Measurements from ENCODE around the gene LAMA5. TPM values are rescaled to one million over a fixed set of nuclear protein-coding genes. Genes with fewer than 3 reads are reported as not detected.

The LAMA5 gene
- total RNA-seq, 3 donors from 2014 or later, result 16.6 to 114 (median 53.3) TPM

DNA sequence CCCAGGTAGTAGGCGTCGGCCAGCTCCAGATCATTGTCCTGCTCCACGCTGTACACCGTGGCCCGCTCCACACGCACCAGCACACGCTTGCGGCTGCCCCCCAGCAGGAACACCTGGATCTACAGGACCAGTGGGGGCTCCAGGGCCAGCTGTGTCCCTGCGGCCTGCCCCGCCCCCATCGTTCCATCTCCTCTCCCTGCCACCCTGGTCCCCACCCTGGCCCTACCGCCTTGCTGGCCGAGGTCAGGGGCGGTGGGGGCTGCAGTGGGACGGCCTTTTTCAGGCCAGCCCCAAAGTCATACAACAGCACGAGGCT is 54.5 kb downstream of the LAMA5 start:
- intact Hi-C loops (cut with DNase I; ENCODE audit: low total_unique reads), result loop anchor here (5.0 kb wide), 1 partner anchor 65 kb away; no protein-coding TSS in a partner anchor
- Histone ChIP-seq H3K4me1 (no peaks in the 10 kb centered on the region), H3K27me3 (no peaks in the 10 kb centered on the region), H3K27ac (no peak overlapping the region), H3K9me3 (no peaks in the 10 kb centered on the region), H3K4me3 (no peak overlapping the region), H3K36me3 (no peaks in the 10 kb centered on the region)
- TF ChIP-seq, protein P1, sequence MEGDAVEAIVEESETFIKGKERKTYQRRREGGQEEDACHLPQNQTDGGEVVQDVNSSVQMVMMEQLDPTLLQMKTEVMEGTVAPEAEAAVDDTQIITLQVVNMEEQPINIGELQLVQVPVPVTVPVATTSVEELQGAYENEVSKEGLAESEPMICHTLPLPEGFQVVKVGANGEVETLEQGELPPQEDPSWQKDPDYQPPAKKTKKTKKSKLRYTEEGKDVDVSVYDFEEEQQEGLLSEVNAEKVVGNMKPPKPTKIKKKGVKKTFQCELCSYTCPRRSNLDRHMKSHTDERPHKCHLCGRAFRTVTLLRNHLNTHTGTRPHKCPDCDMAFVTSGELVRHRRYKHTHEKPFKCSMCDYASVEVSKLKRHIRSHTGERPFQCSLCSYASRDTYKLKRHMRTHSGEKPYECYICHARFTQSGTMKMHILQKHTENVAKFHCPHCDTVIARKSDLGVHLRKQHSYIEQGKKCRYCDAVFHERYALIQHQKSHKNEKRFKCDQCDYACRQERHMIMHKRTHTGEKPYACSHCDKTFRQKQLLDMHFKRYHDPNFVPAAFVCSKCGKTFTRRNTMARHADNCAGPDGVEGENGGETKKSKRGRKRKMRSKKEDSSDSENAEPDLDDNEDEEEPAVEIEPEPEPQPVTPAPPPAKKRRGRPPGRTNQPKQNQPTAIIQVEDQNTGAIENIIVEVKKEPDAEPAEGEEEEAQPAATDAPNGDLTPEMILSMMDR (IDR thresholded peaks at IDR 0.05), result no peak
- TF ChIP-seq POLR2A (IDR thresholded peaks at IDR 0.05) (no peak), POLR2AphosphoS5 (IDR thresholded peaks at IDR 0.05) (no peak)
- no peak for DNase-seq (ENCODE audit: low spot score in 2 of 2)

DNA sequence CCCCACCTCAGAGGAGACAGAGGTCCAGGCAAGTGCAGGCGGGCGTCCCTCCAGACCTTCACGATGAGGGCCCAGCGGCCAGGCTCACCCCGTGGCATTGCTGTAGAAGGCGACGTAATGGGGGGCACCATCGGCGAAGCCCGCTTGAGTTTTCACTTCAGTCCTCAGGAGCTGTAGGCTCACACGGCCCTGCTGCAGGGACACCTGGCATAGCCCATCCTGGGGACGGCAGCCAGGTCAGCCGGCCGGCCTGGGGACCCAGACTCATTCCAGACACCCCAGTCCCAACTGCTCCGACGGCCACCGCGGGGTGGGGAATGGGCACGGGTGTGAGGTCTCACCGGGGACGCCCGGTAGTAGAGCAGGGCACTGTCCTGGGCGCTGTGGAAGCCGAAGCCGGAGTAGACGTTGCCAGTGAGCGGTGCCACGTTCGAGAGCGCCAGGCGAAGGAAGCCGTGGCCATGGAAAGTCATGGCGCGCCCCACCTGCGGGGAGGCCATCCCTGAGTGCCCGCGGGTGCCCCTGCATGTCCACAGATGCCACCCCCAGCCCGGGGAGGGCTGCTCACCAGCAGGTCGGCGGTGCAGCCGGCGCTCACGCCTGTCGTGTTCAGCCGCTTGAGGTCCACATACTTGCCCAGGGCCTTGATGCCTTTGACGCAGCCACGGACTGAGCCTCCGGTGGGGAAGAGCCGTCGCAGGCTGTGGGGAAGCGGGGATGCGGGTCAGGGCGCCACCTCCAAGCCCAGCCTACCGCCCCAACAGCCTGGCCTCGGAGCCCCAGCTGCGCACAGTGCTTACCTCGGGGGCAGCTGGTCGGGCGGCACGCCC is 55.1 kb downstream of the LAMA5 start:
- Histone ChIP-seq H3K27me3 (no peaks in the 10 kb centered on the region), H3K9me3 (no peaks in the 10 kb centered on the region), H3K4me3 (no peak overlapping the region), H3K27ac (no peak overlapping the region), H3K4me1 (no peaks in the 10 kb centered on the region), H3K36me3 (no peaks in the 10 kb centered on the region)
- intact Hi-C loops (cut with DNase I; ENCODE audit: low total_unique reads), result loop anchor here (5.0 kb wide), 1 partner anchor 65 kb away; no protein-coding TSS in a partner anchor
- TF ChIP-seq POLR2AphosphoS5 (IDR thresholded peaks at IDR 0.05), result no peak
- TF ChIP-seq, protein P1 (IDR thresholded peaks at IDR 0.05), result no peak
- no peak for TF ChIP-seq POLR2A (IDR thresholded peaks at IDR 0.05)
- DNase-seq (ENCODE audit: low spot score in 2 of 2), result no peak

DNA sequence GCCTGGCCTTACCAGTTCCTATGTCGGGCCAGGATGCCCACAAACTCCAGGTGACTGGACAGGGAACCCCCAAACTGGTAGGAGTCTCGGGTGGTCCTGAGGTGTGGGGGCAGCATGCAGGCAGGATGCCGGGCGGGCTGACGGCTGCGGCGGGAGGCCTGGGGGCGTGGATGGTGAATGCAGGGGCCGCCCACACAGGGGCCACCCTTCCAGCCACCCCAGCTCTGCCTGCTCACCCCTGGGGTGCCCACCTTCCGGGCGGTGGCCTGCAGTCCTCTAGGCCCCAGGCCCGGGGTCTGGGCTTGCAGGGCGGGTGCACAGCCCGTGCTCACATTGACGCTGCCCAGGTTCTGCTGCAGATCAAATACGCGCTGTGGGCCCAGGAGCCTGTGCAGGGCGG is 56.0 kb downstream of the LAMA5 start:
- Histone ChIP-seq H3K27me3 (no peaks in the 10 kb centered on the region), H3K27ac (no peak overlapping the region), H3K9me3 (no peaks in the 10 kb centered on the region), H3K4me1 (no peaks in the 10 kb centered on the region), H3K36me3 (no peaks in the 10 kb centered on the region), H3K4me3 (no peak overlapping the region)
- DNase-seq (ENCODE audit: low spot score in 2 of 2), result no peak
- no peak for TF ChIP-seq POLR2AphosphoS5 (IDR thresholded peaks at IDR 0.05)
- TF ChIP-seq, protein P1 (IDR thresholded peaks at IDR 0.05), result no peak
- intact Hi-C loops (cut with DNase I; ENCODE audit: low total_unique reads), result loop anchor here (5.0 kb wide), 1 partner anchor 66 kb away; no protein-coding TSS in a partner anchor

DNA sequence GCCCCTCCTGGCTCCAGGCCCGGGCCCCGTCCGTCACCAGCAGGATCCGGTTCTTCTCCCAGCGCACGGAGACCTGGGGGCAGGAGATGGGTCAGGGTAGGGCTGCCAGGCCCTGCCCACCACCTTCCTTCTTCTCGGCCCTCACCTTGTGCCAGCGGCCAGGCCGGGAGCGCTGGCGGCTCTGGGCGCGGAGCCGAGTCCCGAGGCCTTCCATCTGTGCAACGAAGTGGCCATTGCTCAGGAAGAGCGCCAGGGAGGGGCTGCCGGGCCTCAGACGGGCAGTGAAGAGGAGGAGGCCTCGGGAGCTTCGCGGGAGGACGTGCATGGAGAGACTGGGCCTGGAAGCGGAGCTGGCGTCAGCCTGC is 56.4 kb downstream of the LAMA5 start:
- peak overlapping the region in 1 of 2 donors; percentile 3 for H3K27ac ChIP-seq
- no peaks in the 10 kb centered on the region for H3K4me1 ChIP-seq
- H3K4me3 ChIP-seq, result no peak overlapping the region
- no peaks in the 10 kb centered on the region for H3K36me3 ChIP-seq
- no peaks in the 10 kb centered on the region for H3K27me3 ChIP-seq
- DNase-seq (ENCODE audit: low spot score in 2 of 2), result no peak
- no peaks in the 10 kb centered on the region for H3K9me3 ChIP-seq
- intact Hi-C loops (cut with DNase I; ENCODE audit: low total_unique reads), result loop anchor here (5.0 kb wide), 1 partner anchor 67 kb away; no protein-coding TSS in a partner anchor
- TF ChIP-seq POLR2A (IDR thresholded peaks at IDR 0.05) (no peak), POLR2AphosphoS5 (IDR thresholded peaks at IDR 0.05) (no peak)
- TF ChIP-seq, protein P1 (IDR thresholded peaks at IDR 0.05), result no peak

DNA sequence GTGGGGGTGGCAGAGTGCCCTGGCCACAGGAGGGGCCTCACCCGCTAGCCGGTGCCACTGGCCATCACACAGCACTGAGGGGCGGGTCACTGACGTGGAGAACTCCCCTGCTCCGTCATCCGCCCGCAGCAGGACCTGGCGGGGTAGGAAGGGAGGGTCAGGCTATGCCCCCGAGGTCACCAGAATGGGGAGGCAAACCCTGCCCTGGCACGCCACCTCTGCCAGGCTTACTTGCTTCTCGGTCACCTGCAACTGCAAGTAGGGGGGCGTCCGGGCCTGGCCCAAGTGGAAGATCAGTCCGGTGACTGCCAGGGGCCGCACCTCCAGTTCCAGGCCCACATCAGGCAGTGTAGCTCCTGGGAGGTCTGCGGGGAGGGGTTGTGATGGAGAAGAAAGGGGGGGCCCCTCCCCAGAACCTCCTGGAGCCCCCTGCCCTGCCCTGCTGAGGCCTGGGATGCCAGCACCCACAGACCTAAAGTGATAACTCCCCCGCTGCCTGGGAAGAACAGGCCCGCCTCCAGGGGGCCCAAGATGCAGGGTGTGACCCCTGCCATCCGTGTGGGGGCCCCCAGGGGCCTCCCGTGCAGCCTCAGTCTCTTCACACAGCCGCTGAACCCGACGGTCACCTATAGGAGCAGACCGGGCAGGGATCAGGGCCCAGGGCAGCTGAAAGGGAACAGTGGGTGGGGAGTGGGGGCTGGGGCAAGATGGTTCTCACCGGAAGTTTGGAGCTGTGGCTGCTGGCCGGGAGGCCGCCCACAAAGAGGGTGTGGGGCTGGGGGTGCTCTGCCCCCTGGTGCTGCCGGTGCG is 57.0 kb downstream of the LAMA5 start:
- Histone ChIP-seq H3K9me3 (no peaks in the 10 kb centered on the region), H3K4me3 (no peak overlapping the region), H3K36me3 (no peaks in the 10 kb centered on the region), H3K27me3 (no peaks in the 10 kb centered on the region), H3K4me1 (no peaks in the 10 kb centered on the region), H3K27ac (peak overlapping the region in 1 of 2 donors; percentile 3)
- intact Hi-C loops (cut with DNase I; ENCODE audit: low total_unique reads), result loop anchor here (5.0 kb wide), 1 partner anchor 67 kb away; no protein-coding TSS in a partner anchor
- no peak for DNase-seq (ENCODE audit: low spot score in 2 of 2)
- TF ChIP-seq POLR2AphosphoS5 (IDR thresholded peaks at IDR 0.05) (no peak), POLR2A (IDR thresholded peaks at IDR 0.05) (no peak)
- TF ChIP-seq, protein P1 (IDR thresholded peaks at IDR 0.05), result no peak

All from breast epithelium (tissue), 4 donors.